ENCODE data around the gene CSNK1G3.

The CSNK1G3 gene

DNA sequence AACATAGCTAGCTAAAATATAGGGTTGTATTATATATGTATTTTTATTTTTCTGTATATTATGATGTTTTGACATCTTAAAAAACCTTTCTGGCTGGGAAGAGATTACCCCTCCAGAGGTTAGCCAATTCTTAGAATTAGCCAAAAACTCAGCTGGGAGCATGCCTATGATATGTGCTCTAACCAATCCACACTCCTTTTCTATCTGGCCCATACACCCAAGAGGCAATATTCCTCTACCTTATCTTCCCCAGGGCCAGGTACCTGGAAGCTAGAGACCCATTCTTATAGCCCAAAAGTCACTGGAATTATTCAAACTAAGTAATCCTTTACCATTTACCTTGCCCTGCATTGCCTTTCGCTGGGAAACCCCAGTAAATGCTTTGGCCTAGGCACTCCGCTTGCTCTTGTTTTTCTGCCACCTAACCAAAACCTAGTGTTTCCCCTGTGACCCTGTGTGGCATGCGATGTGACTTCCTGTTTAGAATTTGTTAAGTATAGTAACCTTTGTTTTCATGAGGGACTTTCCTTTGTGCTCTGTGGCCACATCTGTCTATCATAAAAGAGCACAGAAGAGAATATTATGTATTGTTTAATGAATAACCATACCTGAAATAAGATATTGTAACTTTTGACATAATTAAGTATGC lies 37.4 kb downstream of the CSNK1G3 start:
- DNase-seq (ENCODE audit: low spot score) = peak; percentile 19
- TF ChIP-seq, protein P1, sequence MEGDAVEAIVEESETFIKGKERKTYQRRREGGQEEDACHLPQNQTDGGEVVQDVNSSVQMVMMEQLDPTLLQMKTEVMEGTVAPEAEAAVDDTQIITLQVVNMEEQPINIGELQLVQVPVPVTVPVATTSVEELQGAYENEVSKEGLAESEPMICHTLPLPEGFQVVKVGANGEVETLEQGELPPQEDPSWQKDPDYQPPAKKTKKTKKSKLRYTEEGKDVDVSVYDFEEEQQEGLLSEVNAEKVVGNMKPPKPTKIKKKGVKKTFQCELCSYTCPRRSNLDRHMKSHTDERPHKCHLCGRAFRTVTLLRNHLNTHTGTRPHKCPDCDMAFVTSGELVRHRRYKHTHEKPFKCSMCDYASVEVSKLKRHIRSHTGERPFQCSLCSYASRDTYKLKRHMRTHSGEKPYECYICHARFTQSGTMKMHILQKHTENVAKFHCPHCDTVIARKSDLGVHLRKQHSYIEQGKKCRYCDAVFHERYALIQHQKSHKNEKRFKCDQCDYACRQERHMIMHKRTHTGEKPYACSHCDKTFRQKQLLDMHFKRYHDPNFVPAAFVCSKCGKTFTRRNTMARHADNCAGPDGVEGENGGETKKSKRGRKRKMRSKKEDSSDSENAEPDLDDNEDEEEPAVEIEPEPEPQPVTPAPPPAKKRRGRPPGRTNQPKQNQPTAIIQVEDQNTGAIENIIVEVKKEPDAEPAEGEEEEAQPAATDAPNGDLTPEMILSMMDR (IDR thresholded peaks at IDR 0.05; ENCODE audit: borderline replicate concordance, control extremely low read depth, extremely low read depth, insufficient read depth, missing control alignments) = no peak
- in situ Hi-C loops (cut with MboI; ENCODE audit: low sequenced_read_pairs, unreplicated experiment) = no loop called here

DNA sequence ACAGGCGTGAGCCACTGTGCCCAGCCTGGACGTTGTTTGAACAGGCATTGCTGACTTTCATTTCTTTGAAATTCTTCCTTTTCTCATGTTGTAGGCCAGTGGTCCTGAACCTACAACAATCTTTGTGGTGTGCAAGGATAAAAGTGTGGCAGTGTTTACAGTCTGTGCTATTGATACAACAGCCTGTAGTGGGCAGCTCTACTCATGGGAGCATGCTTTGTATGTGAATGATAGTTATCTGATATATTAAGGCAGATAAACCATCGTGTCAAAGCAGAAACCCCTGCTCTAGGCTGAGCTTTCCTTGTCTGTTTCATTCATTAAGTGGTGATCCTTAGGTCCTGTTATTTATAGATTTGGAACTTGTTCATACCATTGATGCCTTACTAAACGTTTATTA lies 42.6 kb downstream of the CSNK1G3 start:
- in situ Hi-C loops (cut with MboI; ENCODE audit: low sequenced_read_pairs, unreplicated experiment) = no loop called here
- TF ChIP-seq, protein P1 (IDR thresholded peaks at IDR 0.05; ENCODE audit: borderline replicate concordance, control extremely low read depth, extremely low read depth, insufficient read depth, missing control alignments) = no peak
- no peak for DNase-seq (ENCODE audit: low spot score)

DNA sequence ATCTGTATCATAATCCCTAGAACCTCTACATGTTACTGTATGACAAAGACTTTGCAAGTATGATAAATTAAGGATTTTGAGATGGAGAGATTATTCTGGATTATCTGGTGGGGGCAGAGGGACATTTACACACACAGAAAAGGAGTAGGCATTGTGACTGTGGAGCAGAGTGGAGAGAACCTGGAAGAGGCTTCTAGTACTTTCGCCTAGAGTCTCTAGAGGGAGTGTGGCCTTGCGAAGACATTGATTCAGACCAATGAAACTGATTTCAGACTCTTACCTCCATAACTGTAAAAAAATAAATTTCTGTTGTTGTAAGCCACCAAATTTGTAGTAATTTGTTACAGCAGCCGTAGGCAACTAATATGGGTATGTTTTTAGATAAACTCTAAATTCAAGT lies 45.9 kb downstream of the CSNK1G3 start:
- in situ Hi-C loops (cut with MboI; ENCODE audit: low sequenced_read_pairs, unreplicated experiment) = no loop called here
- DNase-seq (ENCODE audit: low spot score) = no peak
- TF ChIP-seq, protein P1 (IDR thresholded peaks at IDR 0.05; ENCODE audit: borderline replicate concordance, control extremely low read depth, extremely low read depth, insufficient read depth, missing control alignments) = no peak

DNA sequence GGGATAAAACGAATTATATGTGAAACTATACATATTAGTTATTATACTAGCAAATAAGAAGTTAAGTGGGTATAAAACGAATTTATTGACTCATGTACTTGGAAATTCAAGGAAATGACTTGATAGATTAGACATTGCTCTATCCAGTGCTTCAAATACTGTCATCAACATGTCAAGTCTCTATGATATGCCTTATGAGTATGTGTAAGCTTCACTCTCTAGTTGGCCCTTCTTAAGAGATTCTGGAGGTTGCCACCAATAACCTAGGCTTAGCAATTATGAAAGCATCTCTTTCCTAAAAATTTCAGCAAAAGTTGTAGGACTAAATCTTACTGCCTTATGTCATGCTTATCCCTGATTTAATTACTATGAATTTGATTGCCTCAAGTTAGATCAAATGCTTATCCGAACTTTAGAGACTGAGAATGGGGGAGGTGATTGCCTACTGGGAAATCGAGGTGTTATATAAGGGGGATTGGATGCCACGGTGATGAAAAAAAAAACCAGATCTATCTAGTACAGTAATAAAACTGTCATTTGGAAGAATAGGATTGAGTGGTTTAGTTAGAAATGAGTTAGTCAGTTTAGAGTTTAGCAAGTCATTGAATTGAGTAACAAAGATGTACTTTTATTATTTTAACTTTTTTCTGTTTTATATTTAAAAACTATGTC lies 46.9 kb downstream of the CSNK1G3 start:
- in situ Hi-C loops (cut with MboI; ENCODE audit: low sequenced_read_pairs, unreplicated experiment) = no loop called here
- no peak for DNase-seq (ENCODE audit: low spot score)
- TF ChIP-seq, protein P1 (IDR thresholded peaks at IDR 0.05; ENCODE audit: borderline replicate concordance, control extremely low read depth, extremely low read depth, insufficient read depth, missing control alignments) = no peak

DNA sequence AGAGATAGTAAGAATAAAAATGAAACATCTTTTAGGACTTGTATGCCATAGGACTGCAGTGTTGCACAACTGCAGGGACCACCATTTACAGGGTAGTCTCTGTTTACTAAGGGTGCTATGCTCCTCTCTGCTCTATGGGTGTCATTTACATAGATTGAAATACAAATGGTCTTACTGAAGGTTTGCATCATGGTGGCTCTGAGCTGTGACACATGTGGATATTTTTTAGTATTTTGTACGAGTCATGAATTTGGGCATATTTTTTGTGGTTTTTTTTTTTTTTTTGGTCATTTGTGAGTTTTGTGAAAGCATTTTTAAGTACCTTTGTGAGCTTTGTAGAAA lies 47.4 kb downstream of the CSNK1G3 start:
- no peak for DNase-seq (ENCODE audit: low spot score)
- in situ Hi-C loops (cut with MboI; ENCODE audit: low sequenced_read_pairs, unreplicated experiment) = no loop called here

DNA sequence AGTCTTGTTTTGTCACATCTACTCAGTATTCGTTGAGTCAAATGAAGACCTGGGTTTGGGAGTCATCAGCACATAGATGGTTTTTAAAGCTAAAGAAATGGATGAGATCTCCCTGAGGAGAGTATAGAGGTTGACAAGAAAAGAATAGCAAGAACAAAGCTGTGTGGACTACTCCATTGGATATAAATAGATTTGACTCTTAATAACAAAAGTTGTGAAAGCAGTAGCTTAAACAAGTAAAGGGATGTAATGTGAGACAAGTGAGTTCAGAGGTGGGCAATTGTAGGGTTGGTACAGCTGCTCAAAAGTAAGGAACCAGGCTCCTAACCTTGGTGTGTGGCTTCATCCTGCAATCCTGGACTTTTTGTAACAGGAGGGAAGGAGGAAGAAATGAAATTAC lies 49.3 kb downstream of the CSNK1G3 start:
- DNase-seq (ENCODE audit: low spot score) = no peak
- TF ChIP-seq, protein P1 (IDR thresholded peaks at IDR 0.05; ENCODE audit: borderline replicate concordance, control extremely low read depth, extremely low read depth, insufficient read depth, missing control alignments) = no peak
- in situ Hi-C loops (cut with MboI; ENCODE audit: low sequenced_read_pairs, unreplicated experiment) = no loop called here

More for the DNA sequence above, 47.4 kb downstream of the CSNK1G3 start:
- TF ChIP-seq, protein P1 (IDR thresholded peaks at IDR 0.05; ENCODE audit: borderline replicate concordance, control extremely low read depth, extremely low read depth, insufficient read depth, missing control alignments) = no peak

Data from GM13976 (cell line).